Left lobe of liver (tissue), 2 donors: ENCODE data around the gene COMMD4. TPM values are rescaled to one million over a fixed set of nuclear protein-coding genes. Genes with fewer than 3 reads are reported as not detected.

Source experiments
- ATAC-seq: fragments of 200-7000 bp; cut with Tn5 transposase; one replicate; pipeline ENCODE4 v1.9.1; 2020; ENCODE audit warnings: mild to moderate bottlenecking, moderate library complexity
- DNase-seq: peaks from one replicate; pipeline ENCODE4 v3.0.0-alpha.2; 2020; ENCODE audit warnings: low spot score
- total RNA-seq: library from RNA; stranded (reverse); gene quantifications from one replicate; pipeline ENCODE4 v1.2.1, GENCODE V29; 2021
- donor health status: DM: no; HTN: no; CAD: no; lungs with moderate emphysema.
- donor health status: DM: no; HTN: yes; CAD: no.

Gene COMMD4
- total RNA-seq, 1 donor from 2014 or later: 33.6 TPM

- ATAC-seq: no peak
- DNase-seq: no peak
Measured at GRCh38 chr15:75354454-75354853, 18.6 kb downstream of the COMMD4 start.

- no peak for DNase-seq
- ATAC-seq: no peak
Measured at GRCh38 chr15:75355369-75355768, 19.5 kb downstream of the COMMD4 start.

- no peak for ATAC-seq
- no peak for DNase-seq
Measured at GRCh38 chr15:75356006-75356405, 20.1 kb downstream of the COMMD4 start.

DNA sequence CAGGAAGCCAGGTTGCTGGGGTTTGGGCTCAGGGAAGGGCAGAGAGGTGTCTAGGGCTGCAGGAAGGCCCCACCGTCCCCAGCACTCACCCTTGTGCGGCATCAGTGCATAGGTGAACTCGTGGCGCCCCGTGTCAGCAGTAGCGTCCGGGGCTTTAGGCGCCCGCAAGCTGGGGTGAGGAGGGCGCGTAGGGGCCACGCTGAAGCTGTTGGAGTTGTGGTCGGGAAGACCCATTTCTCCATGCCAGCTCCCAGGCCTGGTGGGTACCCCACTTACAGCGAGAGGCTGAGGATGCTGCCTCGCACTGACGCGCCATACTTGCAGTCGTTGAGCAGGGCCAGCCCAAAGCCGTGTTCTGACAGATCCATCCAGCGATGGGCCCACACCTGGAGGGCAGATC, 20.7 kb downstream of the COMMD4 start:
- ATAC-seq (no peak), DNase-seq (no peak)

DNA sequence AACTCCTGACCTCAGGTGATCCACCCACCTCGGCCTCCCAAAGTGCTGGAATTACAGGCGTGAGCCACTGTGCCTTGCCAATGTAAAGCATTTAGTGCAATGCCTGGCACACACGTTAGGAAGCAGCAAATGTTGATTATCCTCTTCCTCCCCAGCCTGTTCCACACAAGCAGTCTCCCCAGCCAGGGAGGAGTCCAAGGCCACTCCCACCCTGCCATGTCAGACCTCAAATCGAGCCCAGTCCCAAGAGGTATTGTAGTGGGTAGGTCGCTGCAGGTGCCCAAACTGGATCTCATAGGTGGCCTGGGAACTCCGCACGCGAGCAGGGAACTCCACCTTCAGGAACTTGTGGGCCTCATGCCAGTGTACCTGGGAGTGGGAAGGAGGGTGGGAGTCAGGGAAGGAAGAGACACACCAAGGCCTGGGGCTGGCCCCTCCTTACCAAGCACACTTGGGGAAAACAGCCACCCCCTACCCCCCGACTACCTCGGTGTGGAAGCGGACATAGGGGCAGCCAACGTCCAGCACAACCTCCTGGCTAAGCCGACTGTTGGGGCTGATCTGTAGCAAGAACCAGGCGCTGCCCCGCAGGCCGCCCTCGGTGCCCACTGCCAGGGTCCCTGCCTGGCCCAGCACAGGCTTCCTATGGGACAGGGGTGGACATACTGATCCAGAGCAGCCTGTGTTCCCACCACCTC, 22.3 kb downstream of the COMMD4 start:
- DNase-seq (no peak), ATAC-seq (no peak)

DNA sequence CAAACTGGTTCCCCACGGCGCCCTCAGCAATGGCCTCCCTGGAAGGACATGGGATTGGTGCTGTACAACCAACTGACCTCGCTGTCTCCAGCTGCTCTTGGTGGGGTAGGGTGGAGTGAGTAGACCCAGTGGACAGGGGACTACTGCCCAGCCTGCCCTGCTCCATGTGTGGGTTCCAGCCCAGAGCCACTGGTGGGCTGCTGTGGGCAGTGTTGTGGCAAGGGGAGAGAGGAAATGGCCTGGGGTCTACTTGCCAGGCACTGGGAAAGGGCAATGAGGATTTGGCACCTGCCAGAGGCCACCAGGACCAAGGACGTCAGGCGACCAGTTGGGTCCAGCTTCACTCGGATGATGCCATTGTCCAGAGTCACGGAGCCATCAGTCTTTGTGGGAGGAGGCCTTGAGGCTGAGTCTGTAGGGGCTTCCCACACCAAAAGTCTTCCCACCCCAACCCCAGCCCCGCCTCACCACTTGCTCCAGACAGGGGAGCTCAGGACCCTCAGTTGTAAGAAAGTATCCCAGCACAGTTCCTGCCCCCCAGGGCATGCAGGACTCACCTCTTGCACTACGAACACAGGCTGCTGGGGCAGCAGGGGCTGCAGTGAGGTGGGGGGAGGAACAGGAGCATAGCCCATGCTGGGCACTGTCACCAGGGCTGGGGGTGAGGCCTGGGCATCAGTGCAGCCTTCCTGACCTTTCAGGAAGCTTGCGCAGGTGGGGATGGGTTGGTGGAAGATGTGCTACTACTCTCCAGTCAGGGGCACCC, 23.1 kb downstream of the COMMD4 start:
- no peak for ATAC-seq
- no peak for DNase-seq

DNA sequence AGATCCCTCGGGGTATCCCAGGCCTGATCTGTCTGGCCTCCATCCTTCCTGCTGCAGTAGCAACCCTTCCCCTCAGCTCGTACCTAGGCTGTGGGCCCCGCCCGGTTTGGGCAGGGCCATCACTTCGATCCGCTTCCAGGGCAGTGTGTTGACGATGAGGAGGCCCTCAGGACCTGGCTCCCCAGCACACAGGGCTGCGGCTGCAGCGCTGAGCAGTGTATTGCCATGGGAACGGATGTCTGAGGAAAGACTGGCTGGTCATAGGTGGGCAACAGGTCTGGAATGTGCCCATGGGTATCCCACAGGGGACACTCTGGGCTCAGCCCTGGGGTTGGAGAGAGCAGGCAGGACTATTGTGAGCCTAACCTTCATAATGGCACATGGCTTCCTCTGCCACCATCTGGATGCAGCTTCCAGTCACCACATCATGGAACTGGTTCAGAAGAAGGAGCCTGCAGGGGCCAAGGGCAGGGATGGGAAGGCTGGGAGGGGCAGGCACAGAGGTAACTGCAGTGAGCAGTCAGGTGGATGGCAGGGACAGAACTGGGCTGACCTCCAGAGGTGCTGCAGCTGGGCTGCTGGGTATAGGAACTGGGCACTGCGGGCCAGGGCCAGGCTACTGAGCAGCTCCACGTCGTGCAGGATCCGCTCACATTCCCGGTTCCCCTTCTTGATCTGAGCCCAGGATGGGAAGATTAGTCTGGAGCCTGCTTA, 23.8 kb downstream of the COMMD4 start:
- no peak for ATAC-seq
- DNase-seq: no peak

GRCh38 chr15:75360391-75360790, 24.5 kb downstream of the COMMD4 start:
- no peak for ATAC-seq
- no peak for DNase-seq

- no peak for ATAC-seq
- no peak for DNase-seq
Measured at GRCh38 chr15:75360856-75361255, 25.0 kb downstream of the COMMD4 start.

- ATAC-seq: no peak
- no peak for DNase-seq
Measured at GRCh38 chr15:75361361-75361988, 25.6 kb downstream of the COMMD4 start.

- DNase-seq (no peak), ATAC-seq (no peak)
Measured at GRCh38 chr15:75361989-75362641, 26.3 kb downstream of the COMMD4 start.

- DNase-seq (no peak), ATAC-seq (no peak)
Measured at GRCh38 chr15:75362642-75363249, 26.9 kb downstream of the COMMD4 start.

DNA sequence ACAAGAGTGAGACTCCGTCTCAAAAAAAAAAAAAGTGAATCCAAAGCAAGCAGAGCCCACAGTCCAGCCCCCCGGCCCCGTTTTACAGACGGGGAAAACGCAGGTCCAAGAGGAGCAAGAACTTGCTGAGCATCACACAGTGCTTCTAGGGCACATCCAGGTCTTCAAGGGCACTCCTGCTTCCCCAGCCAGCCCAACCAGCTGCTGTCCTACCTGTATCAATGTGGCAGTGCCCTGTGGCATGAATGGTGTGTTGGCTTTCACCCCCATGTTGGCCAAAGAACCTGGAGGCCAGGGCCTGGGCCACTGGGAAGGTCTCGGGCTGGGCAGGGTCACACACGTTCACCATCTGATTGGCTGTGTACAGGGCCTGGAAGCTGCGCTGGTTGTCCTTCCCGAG, 27.9 kb downstream of the COMMD4 start:
- ATAC-seq (no peak), DNase-seq (no peak)

GRCh38 chr15:75364881-75365280, 29.0 kb downstream of the COMMD4 start:
- ATAC-seq (no peak), DNase-seq (no peak)

- DNase-seq (no peak), ATAC-seq (no peak)
Measured at GRCh38 chr15:75366163-75366562, 30.3 kb downstream of the COMMD4 start.

GRCh38 chr15:75367006-75367405, 31.1 kb downstream of the COMMD4 start:
- ATAC-seq (no peak), DNase-seq (no peak)

DNA sequence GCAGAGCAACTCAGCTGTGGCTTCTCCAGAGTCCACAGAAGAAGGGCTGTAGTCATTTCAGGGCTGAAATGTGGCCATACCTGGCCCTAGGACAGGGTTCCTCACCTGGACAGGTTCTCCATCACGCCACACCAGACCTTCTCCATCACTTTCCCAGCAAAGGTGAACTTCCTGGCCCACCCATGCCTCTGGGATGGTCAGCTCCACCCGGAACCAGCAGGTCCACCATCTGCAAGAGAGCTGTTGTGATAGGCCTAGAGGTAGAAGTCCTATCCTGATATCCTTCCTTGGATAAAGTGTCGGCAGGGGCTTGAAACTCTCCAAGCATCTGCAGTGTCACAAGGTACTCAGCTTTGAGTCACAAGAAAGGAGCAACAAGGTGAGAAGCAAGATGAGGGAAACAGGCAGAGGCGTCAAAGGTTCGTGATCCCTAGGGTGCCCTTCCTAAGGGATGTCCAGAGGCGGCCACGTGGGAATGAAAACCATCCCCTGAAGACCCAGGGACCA, 31.6 kb downstream of the COMMD4 start:
- ATAC-seq: no peak
- no peak for DNase-seq

GRCh38 chr15:75367913-75368688, 32.2 kb downstream of the COMMD4 start, which contains the start of gene MAN2C1:
TSS of gene MAN2C1 (minus strand) at chr15:75368607. CDS start at chr15:75368583, 24 bp downstream.
- ATAC-seq: peak; percentile 92

GRCh38 chr15:75368689-75369239, 32.9 kb downstream of the COMMD4 start:
- DNase-seq (no peak), ATAC-seq (peak; percentile 21)

More at GRCh38 chr15:75367913-75368688, 32.2 kb downstream of the COMMD4 start, which contains the start of gene MAN2C1:
- DNase-seq: peak; percentile 98
